ENCODE measurements around the gene ABI1.

ABI1 gene

DNA sequence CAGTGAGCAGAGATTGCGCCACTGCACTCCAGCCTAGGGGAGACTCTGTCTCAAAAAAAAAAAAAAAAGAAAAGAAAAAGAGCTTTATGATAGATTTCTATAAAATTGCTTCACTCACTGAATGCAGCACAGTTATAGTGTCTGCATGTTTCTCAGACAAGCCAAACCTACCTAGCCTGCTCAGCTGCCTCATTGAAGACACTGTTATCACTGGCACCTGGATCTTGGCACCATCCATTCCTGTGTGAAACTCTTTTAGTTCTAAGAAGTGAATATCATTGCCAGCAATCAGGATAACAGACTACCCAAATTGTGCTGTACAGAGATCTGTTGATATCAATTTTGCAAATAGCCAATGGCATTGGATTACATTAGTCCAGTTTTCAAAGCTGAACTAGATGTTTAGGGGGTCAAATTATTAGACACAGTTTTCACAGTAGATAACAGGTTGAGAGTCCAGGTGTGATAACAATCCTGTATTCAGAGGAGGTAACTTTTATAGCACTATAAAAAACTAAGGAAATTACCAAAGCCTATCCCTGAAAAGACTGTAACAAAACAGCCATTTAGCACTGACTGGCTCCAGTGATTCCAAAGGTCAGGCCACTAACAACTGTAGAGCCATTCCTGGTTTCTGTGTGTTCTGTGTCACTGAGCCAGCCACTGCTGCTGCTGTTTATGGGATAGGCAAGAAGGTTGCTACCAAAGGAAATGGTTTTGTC, 146.2 kb downstream of the ABI1 start:
- peak; percentile 15 for DNase-seq (ENCODE audit: low spot score)

- DNase-seq (ENCODE audit: low spot score), result no peak
Measured at GRCh38 chr10:26711324-26711723, 149.4 kb downstream of the ABI1 start.

DNA sequence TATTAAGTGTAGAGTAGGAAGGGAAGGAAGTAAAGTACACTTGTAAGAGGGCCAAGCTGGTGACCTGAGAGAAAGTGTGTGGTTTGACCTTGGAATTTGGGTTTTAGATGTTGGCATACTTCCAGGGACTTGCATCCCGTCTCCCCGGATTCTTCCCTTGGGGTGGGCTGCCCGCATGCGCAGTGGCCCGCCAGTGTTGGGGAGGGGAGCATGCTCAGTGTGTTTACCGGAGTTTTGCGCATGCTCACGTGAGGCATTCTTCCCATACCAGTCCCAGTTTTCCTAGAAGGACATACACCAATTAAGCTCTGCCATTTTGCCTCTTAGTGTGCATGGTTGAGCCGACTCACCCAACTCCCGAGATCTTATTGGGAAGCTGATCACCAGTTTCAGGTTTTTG, 153.8 kb downstream of the ABI1 start:
- DNase-seq (ENCODE audit: low spot score), result no peak

GRCh38 chr10:26706206-26706605, 154.6 kb downstream of the ABI1 start:
- no peak for DNase-seq (ENCODE audit: low spot score)

DNA sequence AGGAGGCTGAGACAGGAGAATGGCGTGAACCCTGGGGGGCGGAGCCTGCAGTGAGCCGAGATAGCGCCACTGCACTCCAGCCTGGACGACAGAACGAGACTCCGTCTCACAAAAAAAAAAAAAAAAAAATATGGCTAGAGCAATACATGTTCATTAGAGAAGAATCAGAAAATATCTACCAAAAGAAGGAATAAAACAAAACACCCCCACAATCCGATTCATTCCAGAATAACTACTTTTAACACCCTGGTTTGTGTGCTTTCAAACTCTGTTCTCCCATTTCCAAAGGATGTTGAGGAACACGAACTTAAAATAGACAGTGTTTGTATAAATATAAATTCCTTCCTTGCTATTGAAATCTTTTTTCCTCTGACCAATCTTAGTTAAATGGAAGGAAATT, 156.8 kb downstream of the ABI1 start:
- no peak for DNase-seq (ENCODE audit: low spot score)

- no peak for DNase-seq (ENCODE audit: low spot score)
Measured at GRCh38 chr10:26703096-26703495, 157.7 kb downstream of the ABI1 start.

GRCh38 chr10:26700884-26701630, 159.7 kb downstream of the ABI1 start:
- DNase-seq (ENCODE audit: low spot score), result no peak

DNA sequence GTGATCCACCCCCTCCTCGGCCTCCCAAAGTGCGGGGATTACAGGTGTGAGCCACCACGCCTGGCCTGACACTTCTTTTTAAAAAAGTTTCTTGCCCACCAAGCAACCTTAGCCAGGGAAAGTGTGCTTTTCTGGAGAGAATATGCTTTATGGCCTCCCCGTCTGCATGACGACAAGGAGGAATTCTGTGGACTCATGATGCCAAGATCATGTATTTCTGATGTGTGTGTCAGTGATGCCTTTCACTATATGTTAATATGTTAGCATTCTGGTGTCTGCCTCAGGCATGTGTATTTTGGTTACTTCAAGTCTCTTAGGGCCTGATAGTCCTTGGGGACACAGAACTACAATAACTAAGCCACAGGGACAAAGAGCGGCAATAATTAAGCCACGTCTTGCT, 161.1 kb downstream of the ABI1 start:
- no peak for DNase-seq (ENCODE audit: low spot score)

GRCh38 chr10:26698909-26699308, 161.8 kb downstream of the ABI1 start:
- no peak for DNase-seq (ENCODE audit: low spot score)

DNA sequence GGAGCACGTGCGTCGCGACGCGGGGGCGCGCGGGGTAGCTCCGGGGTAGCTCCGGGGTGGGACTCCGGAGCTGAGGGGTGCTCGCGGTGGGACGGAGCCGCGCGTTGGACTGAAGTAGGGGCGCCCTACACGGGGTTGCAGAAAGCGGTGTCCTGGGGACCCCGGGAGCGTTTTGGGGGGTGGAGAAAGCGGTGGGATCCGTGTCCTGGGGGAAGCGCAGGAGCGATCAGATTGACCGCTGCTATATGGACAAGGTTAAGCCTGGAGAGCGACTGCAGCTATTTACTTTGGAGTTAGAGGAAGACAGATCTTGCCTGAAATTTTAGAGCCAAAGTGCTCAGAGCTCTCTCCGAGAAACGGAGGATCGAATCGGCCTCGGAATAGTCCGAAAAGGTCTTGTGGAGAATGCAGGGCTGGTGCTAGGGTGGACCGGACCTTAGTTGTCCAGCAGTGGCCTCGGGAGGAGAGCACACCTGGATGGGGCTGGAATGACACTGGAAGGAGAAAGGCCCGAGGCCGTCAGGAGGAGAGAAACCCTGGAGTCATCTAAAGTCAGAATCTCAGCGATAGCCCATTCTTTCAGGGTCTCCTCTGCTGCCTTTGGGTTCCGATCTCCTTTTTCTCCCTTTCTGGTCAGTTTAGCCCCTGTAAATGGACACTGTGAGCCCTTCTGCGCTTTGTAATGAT, 162.7 kb downstream of the ABI1 start:
- DNase-seq (ENCODE audit: low spot score), result peak; percentile 31

DNA sequence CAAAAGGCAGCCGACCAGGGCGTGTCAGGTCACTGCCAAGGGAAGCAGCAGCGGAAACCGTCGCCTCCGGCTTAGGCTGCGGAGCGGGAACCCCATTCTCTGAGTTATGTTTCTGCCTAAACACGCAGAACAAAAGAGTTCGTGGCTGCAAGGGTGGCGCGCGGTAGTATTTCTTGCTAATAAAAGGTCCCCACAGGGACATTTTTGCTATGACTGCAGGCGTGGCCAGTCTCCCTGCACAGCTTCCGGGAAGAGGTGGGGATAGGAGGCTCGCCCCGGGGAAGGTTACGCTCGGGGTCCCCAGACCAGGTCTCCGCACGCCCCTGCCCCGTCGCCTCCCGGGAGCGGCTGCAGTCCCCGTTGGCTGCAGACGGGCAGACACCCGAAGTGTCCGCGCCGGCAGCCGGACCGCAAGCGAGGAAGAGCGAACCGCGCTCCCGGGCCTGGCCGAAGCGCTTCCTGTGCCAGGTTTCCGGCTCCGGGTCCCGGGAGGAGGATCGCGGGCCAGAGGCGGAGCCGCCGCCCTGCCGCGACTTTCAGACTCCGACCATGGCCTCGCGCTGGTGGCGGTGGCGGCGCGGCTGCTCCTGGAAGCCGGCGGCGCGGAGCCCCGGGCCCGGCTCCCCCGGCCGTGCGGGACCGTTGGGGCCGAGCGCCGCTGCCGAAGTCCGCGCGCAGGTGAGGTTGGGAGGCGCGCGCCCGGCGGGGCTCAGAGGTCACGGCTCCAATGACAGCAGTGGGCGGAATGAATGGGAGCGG, 163.4 kb downstream of the ABI1 start, which contains the start of gene PDSS1:
PDSS1 (plus strand) TSS at position 539 of the 759 bp plus-strand sequence; CDS start at position 550, 11 bp downstream.
- peak; percentile 71 for DNase-seq (ENCODE audit: low spot score)

DNA sequence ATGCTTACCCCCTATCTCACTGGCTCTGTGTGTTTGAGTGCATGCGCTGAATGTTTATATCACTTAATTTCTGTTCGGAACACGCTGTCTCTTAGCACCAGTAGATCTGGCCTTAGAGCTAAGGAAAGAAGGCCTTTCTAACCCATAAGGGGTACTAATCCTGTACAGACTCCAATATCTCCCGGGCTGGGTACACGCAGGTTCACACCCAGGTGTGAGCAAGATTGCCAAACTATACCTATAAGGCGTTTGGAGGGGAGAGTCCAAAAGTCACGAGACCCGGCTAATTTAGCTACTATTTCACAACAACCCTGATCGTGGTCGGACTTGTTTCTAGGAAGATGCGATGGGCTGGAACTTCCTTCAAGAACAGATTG, 164.0 kb downstream of the ABI1 start:
- DNase-seq (ENCODE audit: low spot score), result peak; percentile 37

Data from HuH-7.5 (cell line).